ENCODE measurements around the gene TTPAL. TPM values are rescaled to one million over a fixed set of nuclear protein-coding genes. Genes with fewer than 3 reads are reported as not detected.

The TTPAL gene
- total and polyA plus RNA-seq, 10 of the 15 experiments (the other 5 are each of a cell fraction or from before 2014, with no cell fraction given) = 4.0 to 24.0 (median 9.3) TPM

GRCh38 chr20:44457016-44457415, 18.7 kb upstream of the TTPAL start:
- ChIA-PET POLR2A (no interaction called here), CTCF (no interaction called here), RAD21 (ENCODE audit: unreplicated experiment) (no interaction called here), SMC1A (ENCODE audit: uncharacterized antibody, unreplicated experiment) (no interaction called here)
- Histone ChIP-seq H3K27ac (ENCODE audit: control insufficient read depth, insufficient read depth) (no peak overlapping the region), H3K4me2 (ENCODE audit: control insufficient read depth, insufficient read depth) (no peak overlapping the region), H3K9ac (ENCODE audit: control insufficient read depth, insufficient read depth, low read length) (no peak overlapping the region), H3K9me3 (replicated peaks; ENCODE audit: control insufficient read depth, insufficient read depth, low read length) (no peaks in the 10 kb centered on the region), H3K4me1 (ENCODE audit: control insufficient read depth, insufficient read depth, low read length) (no peaks in the 10 kb centered on the region), H3K4me3 (no peak overlapping the region), H2AFZ (ENCODE audit: control insufficient read depth, low read depth, low read length) (no peak overlapping the region), H3K36me3 (ENCODE audit: control insufficient read depth in 2 of 2, insufficient read depth in 2 of 2, low read length in 1 of 2) (no peaks in the 10 kb centered on the region), H3K27me3 (replicated peaks in 1 of 2; ENCODE audit: control insufficient read depth in 2 of 2, insufficient read depth in 2 of 2, low read length in 1 of 2) (no peaks in the 10 kb centered on the region), H3K79me2 (ENCODE audit: control insufficient read depth, insufficient read depth, low read length) (no peaks in the 10 kb centered on the region), H4K20me1 (ENCODE audit: control insufficient read depth, insufficient read depth) (no peaks in the 10 kb centered on the region)
- no TSS peak for BruUV-seq (replicated peaks)
- TF ChIP-seq IRF3 (IDR thresholded peaks at IDR 0.05) = no peak
- no peak for TF ChIP-seq POLR2AphosphoS5 (IDR thresholded peaks at IDR 0.05; ENCODE audit: low read length)
- no peak for TF ChIP-seq TBL1XR1 (IDR thresholded peaks at IDR 0.05; ENCODE audit: low read depth, low read length)
- no peak for TF ChIP-seq KLF5 (IDR thresholded peaks at IDR 0.05; ENCODE audit: partially characterized antibody)
- no peak for TF ChIP-seq ASH2L (IDR thresholded peaks at IDR 0.05; ENCODE audit: borderline replicate concordance, low read depth)
- no peak for TF ChIP-seq ZNF24 (IDR thresholded peaks at IDR 0.05)
- DNase-seq (ENCODE audit: low read depth, low spot score) (no peak), ATAC-seq (no peak), FAIRE-seq (no peak)
- intact Hi-C loops (cut with micrococcal nuclease; ENCODE audit: unreplicated experiment) = no loop called here
- 52% methylated on average over 6 of the region's 6 CpGs for WGBS (ENCODE audit: insufficient coverage, insufficient replicate concordance, low lambda C conversion rate, missing lambda C conversion rate)
- in situ Hi-C loops (cut with MboI) = no loop called here

- 27% methylated on average over 2 of the region's 2 CpGs for WGBS (ENCODE audit: insufficient coverage, insufficient replicate concordance, low lambda C conversion rate, missing lambda C conversion rate)
- RAD21 ChIA-PET (ENCODE audit: unreplicated experiment) = interaction anchor here (1.1 kb wide), 1 partner anchor 242 kb away, joined by 3 read pairs; no protein-coding TSS in a partner anchor
- Histone ChIP-seq H3K9me3 (replicated peaks; ENCODE audit: control insufficient read depth, insufficient read depth, low read length) (no peaks in the 10 kb centered on the region), H3K27me3 (replicated peaks in 1 of 2; ENCODE audit: control insufficient read depth in 2 of 2, insufficient read depth in 2 of 2, low read length in 1 of 2) (no peaks in the 10 kb centered on the region), H3K4me3 (no peak overlapping the region), H2AFZ (ENCODE audit: control insufficient read depth, low read depth, low read length) (no peak overlapping the region), H3K9ac (ENCODE audit: control insufficient read depth, insufficient read depth, low read length) (no peak overlapping the region), H3K4me2 (ENCODE audit: control insufficient read depth, insufficient read depth) (no peak overlapping the region), H3K79me2 (ENCODE audit: control insufficient read depth, insufficient read depth, low read length) (no peaks in the 10 kb centered on the region), H3K27ac (ENCODE audit: control insufficient read depth, insufficient read depth) (no peak overlapping the region), H3K4me1 (ENCODE audit: control insufficient read depth, insufficient read depth, low read length) (no peaks in the 10 kb centered on the region), H3K36me3 (ENCODE audit: control insufficient read depth in 2 of 2, insufficient read depth in 2 of 2, low read length in 1 of 2) (no peaks in the 10 kb centered on the region), H4K20me1 (ENCODE audit: control insufficient read depth, insufficient read depth) (no peaks in the 10 kb centered on the region)
- no peak for ATAC-seq
- POLR2A ChIA-PET = no interaction called here
- no peak for FAIRE-seq
- CTCF ChIA-PET = interaction anchor here (0.9 to 3.3 kb wide), 6 partner anchors 74 to 245 kb away, joined by 3 to 11 read pairs (median 5); no protein-coding TSS in a partner anchor
- no peak for DNase-seq (ENCODE audit: low read depth, low spot score)
- in situ Hi-C loops (cut with MboI) = no loop called here
- intact Hi-C loops (cut with micrococcal nuclease; ENCODE audit: unreplicated experiment) = no loop called here
- SMC1A ChIA-PET (ENCODE audit: uncharacterized antibody, unreplicated experiment) = interaction anchor here (1.5 kb wide), 1 partner anchor 151 kb away, joined by 3 read pairs; no protein-coding TSS in a partner anchor
- no TSS peak for BruUV-seq (replicated peaks)
- no peak for TF ChIP-seq SREBF1 (IDR thresholded peaks at IDR 0.05; ENCODE audit: low read length)
- TF ChIP-seq, protein P1, sequence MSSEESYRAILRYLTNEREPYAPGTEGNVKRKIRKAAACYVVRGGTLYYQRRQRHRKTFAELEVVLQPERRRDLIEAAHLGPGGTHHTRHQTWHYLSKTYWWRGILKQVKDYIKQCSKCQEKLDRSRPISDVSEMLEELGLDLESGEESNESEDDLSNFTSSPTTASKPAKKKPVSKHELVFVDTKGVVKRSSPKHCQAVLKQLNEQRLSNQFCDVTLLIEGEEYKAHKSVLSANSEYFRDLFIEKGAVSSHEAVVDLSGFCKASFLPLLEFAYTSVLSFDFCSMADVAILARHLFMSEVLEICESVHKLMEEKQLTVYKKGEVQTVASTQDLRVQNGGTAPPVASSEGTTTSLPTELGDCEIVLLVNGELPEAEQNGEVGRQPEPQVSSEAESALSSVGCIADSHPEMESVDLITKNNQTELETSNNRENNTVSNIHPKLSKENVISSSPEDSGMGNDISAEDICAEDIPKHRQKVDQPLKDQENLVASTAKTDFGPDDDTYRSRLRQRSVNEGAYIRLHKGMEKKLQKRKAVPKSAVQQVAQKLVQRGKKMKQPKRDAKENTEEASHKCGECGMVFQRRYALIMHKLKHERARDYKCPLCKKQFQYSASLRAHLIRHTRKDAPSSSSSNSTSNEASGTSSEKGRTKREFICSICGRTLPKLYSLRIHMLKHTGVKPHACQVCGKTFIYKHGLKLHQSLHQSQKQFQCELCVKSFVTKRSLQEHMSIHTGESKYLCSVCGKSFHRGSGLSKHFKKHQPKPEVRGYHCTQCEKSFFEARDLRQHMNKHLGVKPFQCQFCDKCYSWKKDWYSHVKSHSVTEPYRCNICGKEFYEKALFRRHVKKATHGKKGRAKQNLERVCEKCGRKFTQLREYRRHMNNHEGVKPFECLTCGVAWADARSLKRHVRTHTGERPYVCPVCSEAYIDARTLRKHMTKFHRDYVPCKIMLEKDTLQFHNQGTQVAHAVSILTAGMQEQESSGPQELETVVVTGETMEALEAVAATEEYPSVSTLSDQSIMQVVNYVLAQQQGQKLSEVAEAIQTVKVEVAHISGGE (CRISPR knock-in tag; IDR thresholded peaks at IDR 0.05) = no peak
- TF ChIP-seq MEF2B (IDR thresholded peaks at IDR 0.05; ENCODE audit: partially characterized antibody, poor library complexity, severe bottlenecking) = no peak
- TF ChIP-seq HDAC6 (IDR thresholded peaks at IDR 0.05; ENCODE audit: unreplicated experiment) = no peak
- no peak for TF ChIP-seq SP1 (IDR thresholded peaks at IDR 0.05; ENCODE audit: low read depth, low read length)
- TF ChIP-seq SPI1 (IDR thresholded peaks at IDR 0.05; ENCODE audit: borderline replicate concordance, insufficient read depth, low read depth, low read length) = no peak
- TF ChIP-seq, protein P2, sequence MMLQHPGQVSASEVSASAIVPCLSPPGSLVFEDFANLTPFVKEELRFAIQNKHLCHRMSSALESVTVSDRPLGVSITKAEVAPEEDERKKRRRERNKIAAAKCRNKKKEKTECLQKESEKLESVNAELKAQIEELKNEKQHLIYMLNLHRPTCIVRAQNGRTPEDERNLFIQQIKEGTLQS (IDR thresholded peaks at IDR 0.05; ENCODE audit: borderline replicate concordance, extremely low read depth, low read depth, low read length) = no peak
- no peak for TF ChIP-seq YY1 (IDR thresholded peaks at IDR 0.05; ENCODE audit: low read depth, low read length)
- no peak for TF ChIP-seq BRCA1 (IDR thresholded peaks at IDR 0.05; ENCODE audit: low read depth, low read length)
Measured at GRCh38 chr20:44459271-44459670, 16.4 kb upstream of the TTPAL start.

All from GM12878 (cell line).